RWPE1 (cell line): ENCODE results near the gene PRSS33.

Source experiments
- CTCF ChIA-PET: fragments of 350-600 bp; sonication (Branson Sonifier 250); formaldehyde crosslinking; extraction: SDS; loops from one replicate; lab custom pipeline; 2021; lab: Yijun Ruan, JAX
- POLR2A ChIA-PET: fragments of 400-600 bp; formaldehyde crosslinking; extraction: SDS; loops from one replicate; lab custom pipeline; 2020; ENCODE audit warnings: antibody characterized with exemption; ENCODE audit not compliant: low non-redundant PET; lab: Yijun Ruan, JAX
- DNase-seq: peaks from one replicate; pipeline ENCODE4 v3.0.0; 2012; ENCODE audit warnings: low spot score
- H3K27ac ChIP-seq: fragments of 450-650 bp; 2 replicates; pipeline ENCODE4 v1.5.1; 2017
- CTCF ChIP-seq: fragments of 450-650 bp; conservative IDR thresholded peaks from 2 replicates; pipeline ENCODE4 v1.5.1; 2017; ENCODE audit warnings: low read depth, mild to moderate bottlenecking

Gene PRSS33

GRCh38 chr16:2830355-2830695 lies 43.0 kb upstream of the PRSS33 start:
- ChIA-PET CTCF (interaction anchor here (0.6 to 1.0 kb wide), 3 partner anchors 13 to 38 kb away, joined by 3 to 4 read pairs (median 3); no protein-coding TSS in a partner anchor), POLR2A (no interaction called here)
- H3K27ac ChIP-seq = peak overlapping the region; percentile 79
- DNase-seq = no peak
- TF ChIP-seq CTCF = no peak

- POLR2A ChIA-PET = no interaction called here
- no peak for TF ChIP-seq CTCF
- H3K27ac ChIP-seq = peak within 1 kb of the TSS; percentile 79
- CTCF ChIA-PET = interaction anchor here (0.6 to 1.0 kb wide), 2 partner anchors 29 to 38 kb away, joined by 3 to 4 read pairs; no protein-coding TSS in a partner anchor
- DNase-seq = no peak
These were observed 42.4 kb upstream of the PRSS33 start, which contains the start of gene ZG16B for GRCh38 chr16:2829501-2830354. TSS of gene ZG16B (plus strand) at chr16:2830303. CDS start at chr16:2830442, 139 bp downstream.

GRCh38 chr16:2828876-2829430 lies 41.6 kb upstream of the PRSS33 start:
- ChIA-PET CTCF (no interaction called here), POLR2A (no interaction called here)
- no peak for DNase-seq
- peak overlapping the region; percentile 79 for H3K27ac ChIP-seq
- no peak for TF ChIP-seq CTCF

GRCh38 chr16:2828521-2828840 lies 41.1 kb upstream of the PRSS33 start:
- no peak for DNase-seq
- ChIA-PET CTCF (no interaction called here), POLR2A (no interaction called here)
- TF ChIP-seq CTCF = no peak
- no peak overlapping the region for H3K27ac ChIP-seq

- CTCF ChIA-PET = no interaction called here
- TF ChIP-seq CTCF = no peak
- POLR2A ChIA-PET = no interaction called here
- no peak overlapping the region for H3K27ac ChIP-seq
- no peak for DNase-seq
These were observed 40.6 kb upstream of the PRSS33 start for GRCh38 chr16:2827831-2828520.

- POLR2A ChIA-PET = no interaction called here
- no peak overlapping the region for H3K27ac ChIP-seq
- TF ChIP-seq CTCF = no peak
- CTCF ChIA-PET = no interaction called here
- no peak for DNase-seq
These were observed 40.0 kb upstream of the PRSS33 start for GRCh38 chr16:2827374-2827791.
